ENCODE data around the gene OPCML.

DNA sequence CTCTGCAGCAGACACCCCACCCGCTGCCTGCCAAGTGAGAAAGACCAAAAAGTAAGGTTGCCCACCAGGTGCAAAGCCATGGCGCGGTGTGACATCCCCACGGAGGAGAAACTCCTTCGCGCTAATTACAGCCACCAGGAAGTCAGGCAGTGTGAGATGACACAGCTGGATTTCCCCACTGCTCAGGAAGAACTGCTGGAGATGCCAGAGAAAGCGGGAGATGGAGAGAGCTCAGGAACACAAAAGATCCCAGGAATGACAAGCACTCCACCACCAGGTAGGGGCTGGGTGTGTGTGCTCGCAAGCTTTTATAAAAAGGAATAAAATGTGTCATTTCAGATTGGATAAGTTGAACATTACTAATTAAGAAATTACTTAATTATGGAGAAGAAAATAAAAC lies 292.7 kb downstream of the OPCML start:
- TF ChIP-seq CTCF (optimal IDR thresholded peaks at IDR 0.05 in 1 of 3, IDR thresholded peaks at IDR 0.05 in 1 of 3, conservative IDR thresholded peaks at IDR 0.05 in 1 of 3; ENCODE audit: extremely low read depth in 1 of 3, insufficient read depth in 2 of 3, low read length in 3 of 3) (no peak), EZH2 (IDR thresholded peaks at IDR 0.05; ENCODE audit: low read length) (no peak)

Data from keratinocyte (primary cell).